GM12878 (cell line): Measurements from ENCODE around the gene HEYL. TPM values are rescaled to one million over a fixed set of nuclear protein-coding genes. Genes with fewer than 3 reads are reported as not detected.

Source experiments
- ATAC-seq: fragments of 200-7000 bp; cut with Tn5 transposase; 3 replicates; pipeline ENCODE4 v1.9.1; 2020; ENCODE audit warnings: mild to moderate bottlenecking, moderate library complexity
- BruUV-seq: library from RNA; stranded (reverse); fragments of 400-500 nt; replicated peaks from 2 replicates; lab custom pipeline; 2021; lab: Mats Ljungman, UMichigan
- CTCF ChIA-PET: fragments of 300-600 bp; sonication (Branson Sonifier 250); formaldehyde crosslinking; extraction: SDS; loops from one replicate; lab custom pipeline; 2021; ENCODE audit warnings: inconsistent platforms; lab: Yijun Ruan, JAX
- POLR2A ChIA-PET: fragments of 350-600 bp; formaldehyde crosslinking; extraction: SDS; loops from one replicate; lab custom pipeline; 2021; ENCODE audit warnings: inconsistent platforms; lab: Charles Lee
- RAD21 ChIA-PET: fragments of 300-600 bp; sonication (Branson Sonifier 250); formaldehyde crosslinking; loops from one replicate; lab custom pipeline; 2023; ENCODE audit warnings: antibody characterized with exemption; ENCODE audit not compliant: unreplicated experiment; lab: Charles Lee
- SMC1A ChIA-PET: fragments of 300-600 bp; sonication (Branson Sonifier 250); formaldehyde crosslinking; loops from one replicate; lab custom pipeline; 2023; ENCODE audit not compliant: unreplicated experiment, uncharacterized antibody; lab: Charles Lee
- DNase-seq: peaks from one replicate; pipeline ENCODE4 v3.0.0-alpha.2; 2011; ENCODE audit warnings: low read depth, low spot score
- FAIRE-seq: peaks from 3 replicates; lab custom pipeline; 2011; peaks lifted over from hg19 to GRCh38; lab: Jason Lieb, UNC
- H2AFZ ChIP-seq: 2 replicates; pipeline ENCODE4 v1.6.0; 2011; ENCODE audit warnings: low read depth, low read length, control low read depth; ENCODE audit not compliant: control insufficient read depth
- H3K27ac ChIP-seq: 2 replicates; pipeline ENCODE4 v1.5.1; 2011; ENCODE audit warnings: control low read depth; ENCODE audit not compliant: control insufficient read depth, insufficient read depth
- H3K27me3 ChIP-seq, 2 experiments: replicated peaks in 1 of 2; 2 replicates each; pipeline versions ENCODE4 v1.6.0 to v1.6.1; 2011; ENCODE audit warnings: low read length in 1 of 2; ENCODE audit not compliant: control insufficient read depth in 2 of 2, insufficient read depth in 2 of 2
- H3K36me3 ChIP-seq, 2 experiments: 2 replicates each; pipeline ENCODE4 v1.5.1; 2011; ENCODE audit warnings: low read length in 1 of 2; ENCODE audit not compliant: control insufficient read depth in 2 of 2, insufficient read depth in 2 of 2
- H3K4me1 ChIP-seq: 2 replicates; pipeline ENCODE4 v1.6.1; 2011; ENCODE audit warnings: mild to moderate bottlenecking, low read length, moderate library complexity, mixed read lengths; ENCODE audit not compliant: control insufficient read depth, insufficient read depth
- H3K4me2 ChIP-seq: 2 replicates; pipeline ENCODE4 v1.6.0; 2011; ENCODE audit warnings: control low read depth; ENCODE audit not compliant: control insufficient read depth, insufficient read depth
- H3K4me3 ChIP-seq: fragments of 200-600 bp; sonication (generic); 2 replicates; pipeline ENCODE4 v1.5.1; 2016
- H3K79me2 ChIP-seq: 2 replicates; pipeline ENCODE4 v1.6.0; 2011; ENCODE audit warnings: low read length; ENCODE audit not compliant: control insufficient read depth, insufficient read depth
- H3K9ac ChIP-seq: 2 replicates; pipeline ENCODE4 v1.8.0; 2011; ENCODE audit warnings: low read length, control low read depth, mixed read lengths; ENCODE audit not compliant: control insufficient read depth, insufficient read depth
- H3K9me3 ChIP-seq: replicated peaks from 3 replicates; pipeline ENCODE4 v1.5.1; 2011; ENCODE audit warnings: mild to moderate bottlenecking, low read length; ENCODE audit not compliant: control insufficient read depth, insufficient read depth
- H4K20me1 ChIP-seq: 2 replicates; pipeline ENCODE4 v1.6.0; 2011; ENCODE audit not compliant: control insufficient read depth, insufficient read depth
- BHLHE40 ChIP-seq, 2 experiments: fragments of 450-650 bp in 1 of 2; IDR thresholded peaks; 2 replicates each; pipeline ENCODE4 v1.6.1; 2011 to 2017; ENCODE audit warnings: low read depth in 2 of 2, borderline replicate concordance in 1 of 2, improper control_type of control experiment in 1 of 2, low read length in 1 of 2, mild to moderate bottlenecking in 1 of 2
- CBFB ChIP-seq: IDR thresholded peaks from 2 replicates; pipeline ENCODE4 v1.6.1; 2016; ENCODE audit warnings: antibody characterized with exemption, low read depth
- CHD4 ChIP-seq: fragments of 200-600 bp; sonication (generic); IDR thresholded peaks from 2 replicates; pipeline ENCODE4 v1.6.1; 2016; ENCODE audit warnings: mild to moderate bottlenecking
- HCFC1 ChIP-seq: fragments of 150-350 bp; IDR thresholded peaks from 2 replicates; pipeline ENCODE4 v1.6.1; 2014; ENCODE audit warnings: low read length
- HDAC6 ChIP-seq: fragments of 200-600 bp; sonication (generic); IDR thresholded peaks from one replicate; pipeline ENCODE4 v1.8.0; 2017; ENCODE audit warnings: antibody characterized with exemption; ENCODE audit not compliant: unreplicated experiment
- MXI1 ChIP-seq: fragments of 150-350 bp; IDR thresholded peaks from 2 replicates; pipeline ENCODE4 v1.6.1; 2011; ENCODE audit warnings: low read depth, mild to moderate bottlenecking, inconsistent platforms, low read length, improper control_type of control experiment
- NRF1 ChIP-seq: conservative IDR thresholded peaks from 2 replicates; pipeline ENCODE4 v1.6.1; 2011; ENCODE audit warnings: mild to moderate bottlenecking, low read depth, low read length, improper control_type of control experiment
- SMARCA5 ChIP-seq: fragments of 450-650 bp; IDR thresholded peaks from 2 replicates; pipeline ENCODE4 v1.6.1; 2017; ENCODE audit warnings: mild to moderate bottlenecking
- SP1 ChIP-seq: IDR thresholded peaks from one replicate; pipeline ENCODE4 v1.6.1; 2011; ENCODE audit warnings: low read depth, low read length
- STAT1 ChIP-seq: fragments of 450-650 bp; conservative IDR thresholded peaks from 2 replicates; pipeline ENCODE4 v1.6.1; 2014; ENCODE audit warnings: antibody characterized with exemption, mild to moderate bottlenecking
- TCF7 ChIP-seq: IDR thresholded peaks from 2 replicates; pipeline ENCODE4 v1.6.1; 2014; ENCODE audit warnings: antibody characterized with exemption, borderline replicate concordance
- ZNF592 ChIP-seq: fragments of 450-650 bp; IDR thresholded peaks from 2 replicates; pipeline ENCODE4 v1.6.1; 2017; ENCODE audit warnings: mild to moderate bottlenecking, moderate library complexity
- WGBS: methylation state at CpG from one replicate; pipeline ENCODE4 v1.1.6; 2016; ENCODE audit warnings: low lambda C conversion rate; ENCODE audit not compliant: insufficient replicate concordance, insufficient coverage; ENCODE audit errors: missing lambda C conversion rate; 5-methylcytosine and 5-hydroxymethylcytosine counted together
- in situ Hi-C: fragments of 300-500 bp; cut with MboI; formaldehyde crosslinking; loops from 9 replicates; pipeline ENCODE4 v1.14.3; 2018; ENCODE audit warnings: mixed read lengths
- intact Hi-C: fragments of 100-400 bp; cut with micrococcal nuclease; formaldehyde crosslinking; loops from one replicate; pipeline ENCODE4 v1.14.2; 2022; ENCODE audit not compliant: unreplicated experiment
- polyA plus RNA-seq, 11 experiments: library from polyadenylated mRNA; depleted of rRNA in 4 of 11; unstranded in 6 of 11; stranded (reverse) in 5 of 11; fragments of >200 nt; fragmentation: Nextera tagmentation in 4 of 11; fragmentation: Illumina TruSeq in 1 of 11; extraction: Ambion mirVana in 4 of 11; extraction: Trizol in 1 of 11; gene quantifications; 1 replicate in 1 of 11; 2 replicates in 10 of 11; pipeline versions ENCODE4 v1.2.1 to v1.2.3, GENCODE V29; 2011 to 2016; ENCODE audit warnings: inconsistent platforms in 2 of 11, missing spikeins in 2 of 11, low read depth in 1 of 11
- total RNA-seq, 4 experiments: library from RNA; depleted of rRNA in 3 of 4; stranded (reverse); fragments of >200 nt in 3 of 4; fragmentation: Illumina TruSeq in 1 of 4; extraction: Trizol in 1 of 4; gene quantifications; 2 replicates each; pipeline versions ENCODE4 v1.2.1 to v1.2.3, GENCODE V29; 2013 to 2021

The HEYL gene
- total and polyA plus RNA-seq, 10 of the 15 experiments (the other 5 are each of a cell fraction or from before 2014, with no cell fraction given), result under 0.01 to 0.04 TPM; not detected in 8

GRCh38 chr1:39681294-39681693, 41.9 kb upstream of the HEYL start:
- peaks cover 0 to 6% of the 10 kb centered on the region in 2 experiments; a peak in 3 of 4 replicates for H3K27me3 ChIP-seq
- ChIA-PET SMC1A (interaction anchor here (1.1 to 1.8 kb wide), 5 partner anchors 8 to 70 kb away, joined by 3 to 6 read pairs (median 4); partner anchors contain the start of gene NT5C1A), POLR2A (no interaction called here), CTCF (interaction anchor here (1.6 to 4.1 kb wide), 4 partner anchors 10 to 70 kb away, joined by 8 to 36 read pairs (median 9); partner anchors contain the start of gene NT5C1A), RAD21 (interaction anchor here (0.9 kb wide), 1 partner anchor 12 kb away, joined by 3 read pairs; no protein-coding TSS in a partner anchor)
- no peaks in the 10 kb centered on the region for H3K36me3 ChIP-seq
- no peak overlapping the region for H3K9ac ChIP-seq
- BruUV-seq, result no TSS peak
- H3K9me3 ChIP-seq, result no peaks in the 10 kb centered on the region
- ATAC-seq (no peak), DNase-seq (no peak), FAIRE-seq (no peak)
- no peak overlapping the region for H3K27ac ChIP-seq
- 26% methylated on average over 3 of the region's 3 CpGs for WGBS
- no peak overlapping the region for H2AFZ ChIP-seq
- H3K79me2 ChIP-seq, result no peaks in the 10 kb centered on the region
- in situ Hi-C loops (no loop called here), intact Hi-C loops (no loop called here)
- no peak overlapping the region for H3K4me2 ChIP-seq
- H3K4me1 ChIP-seq, result no peaks in the 10 kb centered on the region
- H4K20me1 ChIP-seq, result no peaks in the 10 kb centered on the region
- no peak overlapping the region for H3K4me3 ChIP-seq
- no peak for TF ChIP-seq CHD4
- no peak for TF ChIP-seq MXI1

GRCh38 chr1:39680751-39681150, 41.3 kb upstream of the HEYL start:
- DNase-seq, result no peak
- TF ChIP-seq HDAC6 (no peak), SP1 (no peak), CBFB (no peak), NRF1 (no peak), STAT1 (no peak), SMARCA5 (no peak), BHLHE40 (IDR thresholded peaks at IDR 0.05; ENCODE audit: borderline replicate concordance in 1 of 2, low read depth in 2 of 2, low read length in 1 of 2) (no peak), ZNF592 (no peak), TCF7 (no peak), HCFC1 (no peak)

More at GRCh38 chr1:39680751-39681150, 41.3 kb upstream of the HEYL start:
- FAIRE-seq, result no peak
- H3K36me3 ChIP-seq, result no peaks in the 10 kb centered on the region
- no peak overlapping the region for H3K4me2 ChIP-seq
- WGBS, result 25% methylated on average over 4 of the region's 4 CpGs
- CTCF ChIA-PET, result interaction anchor here (0.7 to 4.1 kb wide), 5 partner anchors 10 to 70 kb away, joined by 3 to 36 read pairs (median 8); partner anchors contain the start of gene NT5C1A
- no peak overlapping the region for H3K4me3 ChIP-seq
- RAD21 ChIA-PET, result no interaction called here
- no peak overlapping the region for H3K27ac ChIP-seq
- no peak for ATAC-seq
- H3K9ac ChIP-seq, result no peak overlapping the region
- H3K4me1 ChIP-seq, result no peaks in the 10 kb centered on the region
- no peak overlapping the region for H2AFZ ChIP-seq
- no TSS peak for BruUV-seq
- in situ Hi-C loops (no loop called here), intact Hi-C loops (no loop called here)
- H4K20me1 ChIP-seq, result no peaks in the 10 kb centered on the region
- POLR2A ChIA-PET, result no interaction called here
- H3K79me2 ChIP-seq, result no peaks in the 10 kb centered on the region
- SMC1A ChIA-PET, result interaction anchor here (1.1 to 1.9 kb wide), 5 partner anchors 9 to 69 kb away, joined by 3 to 6 read pairs (median 4); partner anchors contain the start of gene NT5C1A
- peaks cover 0 to 6% of the 10 kb centered on the region in 2 experiments; a peak in 3 of 4 replicates for H3K27me3 ChIP-seq
- H3K9me3 ChIP-seq, result no peaks in the 10 kb centered on the region
